Measurements from ENCODE around the gene PTGR1.

DNA sequence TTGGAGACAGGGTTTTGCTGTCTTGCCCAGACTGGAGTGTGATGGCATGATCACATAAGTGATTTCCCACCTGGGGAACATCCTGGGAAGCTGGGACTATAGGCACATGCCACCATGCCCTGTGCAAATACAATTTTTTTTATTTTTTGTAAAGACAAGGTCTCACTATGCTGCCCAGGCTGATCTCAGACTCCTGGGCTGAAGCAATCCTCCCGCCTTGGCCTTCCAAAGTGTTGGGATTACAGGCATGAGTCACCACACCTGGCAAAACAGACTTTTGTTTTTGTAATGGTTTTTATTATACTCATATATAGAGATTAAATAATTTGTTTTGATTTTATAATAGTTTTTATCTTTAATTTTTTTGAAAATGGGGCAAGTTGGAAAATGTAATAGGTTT is 46.4 kb upstream of the PTGR1 start:
- TF ChIP-seq, protein P1, sequence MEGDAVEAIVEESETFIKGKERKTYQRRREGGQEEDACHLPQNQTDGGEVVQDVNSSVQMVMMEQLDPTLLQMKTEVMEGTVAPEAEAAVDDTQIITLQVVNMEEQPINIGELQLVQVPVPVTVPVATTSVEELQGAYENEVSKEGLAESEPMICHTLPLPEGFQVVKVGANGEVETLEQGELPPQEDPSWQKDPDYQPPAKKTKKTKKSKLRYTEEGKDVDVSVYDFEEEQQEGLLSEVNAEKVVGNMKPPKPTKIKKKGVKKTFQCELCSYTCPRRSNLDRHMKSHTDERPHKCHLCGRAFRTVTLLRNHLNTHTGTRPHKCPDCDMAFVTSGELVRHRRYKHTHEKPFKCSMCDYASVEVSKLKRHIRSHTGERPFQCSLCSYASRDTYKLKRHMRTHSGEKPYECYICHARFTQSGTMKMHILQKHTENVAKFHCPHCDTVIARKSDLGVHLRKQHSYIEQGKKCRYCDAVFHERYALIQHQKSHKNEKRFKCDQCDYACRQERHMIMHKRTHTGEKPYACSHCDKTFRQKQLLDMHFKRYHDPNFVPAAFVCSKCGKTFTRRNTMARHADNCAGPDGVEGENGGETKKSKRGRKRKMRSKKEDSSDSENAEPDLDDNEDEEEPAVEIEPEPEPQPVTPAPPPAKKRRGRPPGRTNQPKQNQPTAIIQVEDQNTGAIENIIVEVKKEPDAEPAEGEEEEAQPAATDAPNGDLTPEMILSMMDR (optimal IDR thresholded peaks at IDR 0.05 in 1 of 3, IDR thresholded peaks at IDR 0.05 in 1 of 3, conservative IDR thresholded peaks at IDR 0.05 in 1 of 3; ENCODE audit: extremely low read depth in 1 of 3, insufficient read depth in 2 of 3, low read length in 3 of 3) = no peak
- TF ChIP-seq EZH2 (IDR thresholded peaks at IDR 0.05; ENCODE audit: low read length) = no peak
